Measurements from ENCODE around the gene BMERB1.
"Not testable (repeated sequence)": the region's sequence is repeated elsewhere in the genome, so short reads cannot be mapped to it uniquely, and the experiment has no call there.

The BMERB1 gene

DNA sequence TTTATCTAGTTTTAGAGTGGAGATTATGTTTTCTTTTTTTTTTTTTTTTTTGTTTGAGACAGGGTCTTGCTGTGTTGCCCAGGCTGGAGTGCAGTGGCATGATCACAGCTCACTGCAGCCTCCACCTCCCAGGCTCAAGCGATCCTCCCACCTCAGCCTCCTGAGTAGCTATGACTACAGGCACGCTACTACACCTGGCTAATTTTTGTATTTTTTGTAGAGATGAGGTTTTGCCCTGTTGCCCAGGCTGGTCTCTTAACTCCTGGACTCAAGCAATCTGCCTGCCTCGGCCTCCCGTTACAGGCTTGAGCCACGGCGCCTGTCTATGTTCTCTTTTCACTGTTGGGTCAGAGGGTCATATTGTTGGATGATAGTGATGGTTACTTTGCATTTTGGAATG lies 34.1 kb upstream of the BMERB1 start:
- not testable (repeated sequence) for H3K4me1 ChIP-seq (ENCODE audit: control insufficient read depth, insufficient read depth, low read length); H3K36me3 ChIP-seq (ENCODE audit: control insufficient read depth, insufficient read depth, low read length); H3K4me3 ChIP-seq (ENCODE audit: insufficient read depth, low read depth, low read length); H3K27ac ChIP-seq (ENCODE audit: insufficient read depth, low read depth, low read length, poor library complexity, severe bottlenecking); H3K9me3 ChIP-seq (ENCODE audit: control insufficient read depth, low read length)
- peaks cover 12% of the 10 kb centered on the region for H3K27me3 ChIP-seq (ENCODE audit: control insufficient read depth, insufficient read depth, low read length, poor library complexity, severe bottlenecking)
- WGBS, 2 experiments: 94 to 97% methylated on average over 6 of the region's 6 CpGs

DNA sequence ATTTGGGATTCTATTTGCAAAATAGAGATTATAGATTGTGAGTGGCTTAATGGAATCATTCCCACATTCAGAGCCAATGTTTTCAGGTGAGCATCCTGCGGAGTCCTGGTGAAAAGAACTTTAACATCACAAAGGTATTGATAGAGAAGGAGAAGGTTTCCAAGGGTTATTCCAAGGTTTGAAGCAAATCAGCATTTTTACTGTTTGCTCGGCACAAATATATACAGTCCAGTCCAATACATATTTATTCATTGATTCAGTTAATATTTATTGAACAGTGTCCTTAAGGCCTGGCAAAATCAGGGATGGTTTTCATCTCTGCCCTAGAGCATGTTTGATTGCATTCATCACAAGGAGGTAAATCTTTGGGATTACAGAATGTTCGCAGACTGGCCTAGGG lies 32.4 kb upstream of the BMERB1 start:
- H3K4me3 ChIP-seq (ENCODE audit: insufficient read depth, low read depth, low read length): no peak overlapping the region
- WGBS, 2 experiments: 89 to 97% methylated on average over 2 to 3 of the region's 3 CpGs
- no peak overlapping the region for H3K27ac ChIP-seq (ENCODE audit: insufficient read depth, low read depth, low read length, poor library complexity, severe bottlenecking)
- H3K36me3 ChIP-seq (ENCODE audit: control insufficient read depth, insufficient read depth, low read length): no peaks in the 10 kb centered on the region
- no peaks in the 10 kb centered on the region for H3K27me3 ChIP-seq (ENCODE audit: control insufficient read depth, insufficient read depth, low read length, poor library complexity, severe bottlenecking)
- H3K9me3 ChIP-seq (ENCODE audit: control insufficient read depth, low read length): no peaks in the 10 kb centered on the region
- H3K4me1 ChIP-seq (ENCODE audit: control insufficient read depth, insufficient read depth, low read length): no peaks in the 10 kb centered on the region

DNA sequence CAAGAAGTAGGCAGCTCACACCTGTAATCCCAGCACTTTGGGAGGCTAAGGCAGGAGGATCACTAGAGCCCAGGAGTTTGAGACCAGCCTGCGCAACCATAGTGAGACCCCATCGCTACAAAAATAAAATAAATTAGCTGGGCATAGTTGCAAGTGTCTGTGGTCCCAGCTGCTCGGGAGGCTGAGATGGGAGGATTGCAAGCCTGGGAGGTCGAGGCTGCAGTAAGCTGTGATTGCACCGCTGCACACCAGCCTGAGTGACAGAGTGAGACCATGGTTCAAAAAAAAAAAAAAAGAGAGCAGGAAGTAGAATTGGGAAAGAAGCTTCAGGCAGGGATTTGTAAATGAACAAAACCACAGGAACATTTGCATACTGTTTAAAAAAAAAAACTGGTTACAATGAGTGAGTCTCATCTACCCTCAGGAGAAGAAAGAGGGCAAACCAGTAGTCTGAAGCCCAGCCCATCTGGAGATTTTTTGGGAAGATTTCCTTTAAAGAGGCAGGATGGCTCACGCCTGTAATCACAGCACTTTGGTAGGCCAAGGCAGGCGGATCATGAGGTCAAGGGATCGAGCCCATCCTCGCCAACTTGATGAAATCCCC lies 30.9 kb upstream of the BMERB1 start:
- H3K27me3 ChIP-seq (ENCODE audit: control insufficient read depth, insufficient read depth, low read length, poor library complexity, severe bottlenecking): no peaks in the 10 kb centered on the region
- H3K36me3 ChIP-seq (ENCODE audit: control insufficient read depth, insufficient read depth, low read length): no peaks in the 10 kb centered on the region
- no peak overlapping the region for H3K27ac ChIP-seq (ENCODE audit: insufficient read depth, low read depth, low read length, poor library complexity, severe bottlenecking)
- H3K4me1 ChIP-seq (ENCODE audit: control insufficient read depth, insufficient read depth, low read length): no peaks in the 10 kb centered on the region
- WGBS, 2 experiments: 90 to 91% methylated on average over 9 of the region's 9 CpGs
- no peaks in the 10 kb centered on the region for H3K9me3 ChIP-seq (ENCODE audit: control insufficient read depth, low read length)
- H3K4me3 ChIP-seq (ENCODE audit: insufficient read depth, low read depth, low read length): no peak overlapping the region

DNA sequence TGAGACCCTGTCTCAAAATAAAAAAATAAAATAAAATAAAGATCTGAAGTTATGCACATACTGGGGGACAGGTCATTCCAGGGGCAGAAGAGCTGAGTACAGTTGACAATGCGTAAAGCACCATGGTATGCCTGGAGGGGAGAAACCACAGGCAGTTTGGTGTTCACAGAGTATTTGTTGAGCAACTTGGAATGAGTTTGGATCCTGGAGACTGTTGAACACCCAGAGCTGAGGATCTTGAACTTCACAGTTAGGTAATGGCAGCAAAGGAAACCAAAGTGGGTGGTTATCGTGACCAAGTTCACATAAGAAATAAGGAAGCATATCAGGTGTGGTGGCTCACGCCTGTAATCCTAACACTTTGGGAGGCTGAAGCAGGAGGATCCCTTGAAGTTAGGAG lies 30.3 kb upstream of the BMERB1 start:
- H3K27ac ChIP-seq (ENCODE audit: insufficient read depth, low read depth, low read length, poor library complexity, severe bottlenecking); H3K4me1 ChIP-seq (ENCODE audit: control insufficient read depth, insufficient read depth, low read length); H3K9me3 ChIP-seq (ENCODE audit: control insufficient read depth, low read length); H3K36me3 ChIP-seq (ENCODE audit: control insufficient read depth, insufficient read depth, low read length); H3K27me3 ChIP-seq (ENCODE audit: control insufficient read depth, insufficient read depth, low read length, poor library complexity, severe bottlenecking); H3K4me3 ChIP-seq (ENCODE audit: insufficient read depth, low read depth, low read length): not testable (repeated sequence)
- 93 to 96% methylated on average over 3 of the region's 3 CpGs for WGBS, 2 experiments

DNA sequence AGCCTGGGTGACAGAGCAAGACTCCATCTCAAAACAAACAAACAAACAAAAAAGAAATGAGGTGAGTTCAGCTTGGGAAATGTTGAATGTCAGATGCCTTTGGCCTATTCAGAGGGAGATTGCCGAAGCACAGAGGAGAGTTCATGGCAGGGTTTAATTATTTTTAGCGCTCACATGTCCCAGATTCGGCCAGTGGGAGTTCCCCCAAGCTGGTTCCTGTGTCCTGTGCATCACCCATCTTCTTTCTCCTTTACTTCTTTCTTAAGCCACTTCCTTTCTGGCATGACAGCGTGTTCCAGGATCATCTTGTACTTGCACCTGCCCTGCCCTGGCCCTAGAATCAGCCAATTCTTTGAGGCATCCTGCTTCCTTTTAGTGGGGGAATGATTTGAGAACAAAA lies 29.6 kb upstream of the BMERB1 start:
- no peaks in the 10 kb centered on the region for H3K36me3 ChIP-seq (ENCODE audit: control insufficient read depth, insufficient read depth, low read length)
- no peaks in the 10 kb centered on the region for H3K27me3 ChIP-seq (ENCODE audit: control insufficient read depth, insufficient read depth, low read length, poor library complexity, severe bottlenecking)
- 93 to 94% methylated on average over 4 of the region's 4 CpGs for WGBS, 2 experiments
- H3K4me1 ChIP-seq (ENCODE audit: control insufficient read depth, insufficient read depth, low read length): no peaks in the 10 kb centered on the region
- H3K27ac ChIP-seq (ENCODE audit: insufficient read depth, low read depth, low read length, poor library complexity, severe bottlenecking): no peak overlapping the region
- H3K4me3 ChIP-seq (ENCODE audit: insufficient read depth, low read depth, low read length): no peak overlapping the region
- H3K9me3 ChIP-seq (ENCODE audit: control insufficient read depth, low read length): no peaks in the 10 kb centered on the region

DNA sequence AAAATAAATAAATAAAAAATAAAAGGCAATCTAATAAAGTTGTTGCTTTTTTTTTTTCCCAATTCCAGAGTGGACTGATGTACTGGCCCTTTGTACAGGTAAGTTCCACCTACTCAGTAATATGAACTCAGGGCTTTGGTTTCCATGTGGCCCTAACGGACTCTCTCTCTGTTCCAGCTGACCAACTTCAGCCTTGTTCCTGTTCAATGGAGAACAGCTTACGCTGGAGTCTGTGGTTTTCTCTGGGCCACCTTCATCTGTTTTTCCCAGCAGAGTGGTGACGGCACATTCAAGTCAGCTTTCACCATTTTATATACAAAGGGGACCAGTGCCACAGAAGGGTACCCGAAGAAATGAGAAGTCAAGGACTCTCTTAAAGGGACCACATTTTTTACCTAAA lies 26.6 kb upstream of the BMERB1 start:
- not testable (repeated sequence) for H3K4me1 ChIP-seq (ENCODE audit: control insufficient read depth, insufficient read depth, low read length); H3K27ac ChIP-seq (ENCODE audit: insufficient read depth, low read depth, low read length, poor library complexity, severe bottlenecking); H3K4me3 ChIP-seq (ENCODE audit: insufficient read depth, low read depth, low read length); H3K9me3 ChIP-seq (ENCODE audit: control insufficient read depth, low read length); H3K27me3 ChIP-seq (ENCODE audit: control insufficient read depth, insufficient read depth, low read length, poor library complexity, severe bottlenecking); H3K36me3 ChIP-seq (ENCODE audit: control insufficient read depth, insufficient read depth, low read length)
- 93 to 94% methylated on average over 4 of the region's 4 CpGs for WGBS, 2 experiments

DNA sequence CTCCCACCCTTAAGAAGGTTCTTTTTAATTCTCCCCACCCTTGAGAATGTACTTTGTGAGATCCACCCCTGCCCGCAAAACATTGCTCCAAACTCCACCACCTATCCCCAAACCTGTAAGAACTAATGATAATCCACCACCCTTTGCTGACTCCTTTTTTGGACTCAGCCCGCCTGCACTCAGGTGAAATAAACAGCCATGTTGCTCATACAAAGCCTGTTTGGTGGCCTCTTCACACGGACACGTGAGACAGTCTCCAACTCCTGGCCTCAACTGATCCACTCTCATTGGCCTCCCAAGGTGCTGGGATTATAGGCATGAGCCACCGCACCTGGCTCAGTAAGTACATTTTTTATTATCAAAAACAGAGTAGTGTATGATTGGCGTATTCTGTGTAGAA lies 24.9 kb upstream of the BMERB1 start:
- not testable (repeated sequence) for H3K27me3 ChIP-seq (ENCODE audit: control insufficient read depth, insufficient read depth, low read length, poor library complexity, severe bottlenecking); H3K4me1 ChIP-seq (ENCODE audit: control insufficient read depth, insufficient read depth, low read length); H3K4me3 ChIP-seq (ENCODE audit: insufficient read depth, low read depth, low read length); H3K9me3 ChIP-seq (ENCODE audit: control insufficient read depth, low read length); H3K27ac ChIP-seq (ENCODE audit: insufficient read depth, low read depth, low read length, poor library complexity, severe bottlenecking); H3K36me3 ChIP-seq (ENCODE audit: control insufficient read depth, insufficient read depth, low read length)
- 95 to 98% methylated on average over 5 of the region's 6 CpGs for WGBS, 2 experiments

DNA sequence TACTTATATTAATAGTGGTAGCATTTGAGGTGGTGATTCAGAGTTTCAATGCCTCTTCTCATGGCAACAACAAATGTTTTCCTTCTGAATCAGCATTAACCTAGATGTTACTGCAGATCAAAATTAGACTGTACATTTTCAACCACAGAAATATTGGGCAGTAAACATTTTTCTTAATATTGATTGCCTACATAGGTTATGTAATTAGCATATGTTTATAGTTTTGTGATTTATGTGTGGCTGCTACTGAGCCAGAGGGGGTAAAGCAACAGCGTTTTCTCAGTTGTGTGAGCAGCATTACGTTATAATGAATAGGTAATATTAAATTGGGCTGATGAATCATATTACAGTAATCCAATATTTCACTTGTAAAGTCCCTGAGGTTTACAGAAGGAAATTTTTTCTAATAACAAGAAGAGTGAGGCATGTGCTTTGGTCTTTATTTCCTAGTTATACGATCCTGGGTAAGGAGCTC lies 18.8 kb upstream of the BMERB1 start:
- no peaks in the 10 kb centered on the region for H3K36me3 ChIP-seq (ENCODE audit: control insufficient read depth, insufficient read depth, low read length)
- no peak overlapping the region for H3K27ac ChIP-seq (ENCODE audit: insufficient read depth, low read depth, low read length, poor library complexity, severe bottlenecking)
- WGBS, 2 experiments: 98 to 100% methylated on average over 2 to 3 of the region's 3 CpGs
- H3K9me3 ChIP-seq (ENCODE audit: control insufficient read depth, low read length): no peaks in the 10 kb centered on the region
- no peaks in the 10 kb centered on the region for H3K4me1 ChIP-seq (ENCODE audit: control insufficient read depth, insufficient read depth, low read length)
- no peak overlapping the region for H3K4me3 ChIP-seq (ENCODE audit: insufficient read depth, low read depth, low read length)
- H3K27me3 ChIP-seq (ENCODE audit: control insufficient read depth, insufficient read depth, low read length, poor library complexity, severe bottlenecking): no peaks in the 10 kb centered on the region

DNA sequence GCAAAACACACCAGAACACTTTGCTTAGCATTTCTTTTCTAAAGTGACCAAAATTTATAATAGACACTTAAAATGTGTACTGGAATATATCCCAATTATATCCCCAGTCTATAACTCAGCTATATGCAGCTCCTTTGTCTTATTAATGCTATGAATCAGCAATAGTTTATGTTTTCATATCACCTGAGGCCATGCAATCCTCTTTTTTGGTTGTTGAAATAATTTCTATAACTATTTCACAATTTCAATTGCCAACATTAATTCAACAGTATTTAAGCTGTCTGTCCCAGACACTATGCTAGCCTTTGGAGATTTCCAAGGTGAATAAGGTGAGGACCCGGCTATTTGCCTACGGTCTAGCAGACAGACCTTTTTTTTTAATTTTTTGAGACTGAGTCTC lies 17.2 kb upstream of the BMERB1 start:
- H3K4me1 ChIP-seq (ENCODE audit: control insufficient read depth, insufficient read depth, low read length): no peaks in the 10 kb centered on the region
- H3K4me3 ChIP-seq (ENCODE audit: insufficient read depth, low read depth, low read length): no peak overlapping the region
- no peaks in the 10 kb centered on the region for H3K9me3 ChIP-seq (ENCODE audit: control insufficient read depth, low read length)
- H3K27ac ChIP-seq (ENCODE audit: insufficient read depth, low read depth, low read length, poor library complexity, severe bottlenecking): no peak overlapping the region
- no peaks in the 10 kb centered on the region for H3K27me3 ChIP-seq (ENCODE audit: control insufficient read depth, insufficient read depth, low read length, poor library complexity, severe bottlenecking)
- H3K36me3 ChIP-seq (ENCODE audit: control insufficient read depth, insufficient read depth, low read length): no peaks in the 10 kb centered on the region
- 90 to 97% methylated on average over 2 of the region's 2 CpGs for WGBS, 2 experiments

DNA sequence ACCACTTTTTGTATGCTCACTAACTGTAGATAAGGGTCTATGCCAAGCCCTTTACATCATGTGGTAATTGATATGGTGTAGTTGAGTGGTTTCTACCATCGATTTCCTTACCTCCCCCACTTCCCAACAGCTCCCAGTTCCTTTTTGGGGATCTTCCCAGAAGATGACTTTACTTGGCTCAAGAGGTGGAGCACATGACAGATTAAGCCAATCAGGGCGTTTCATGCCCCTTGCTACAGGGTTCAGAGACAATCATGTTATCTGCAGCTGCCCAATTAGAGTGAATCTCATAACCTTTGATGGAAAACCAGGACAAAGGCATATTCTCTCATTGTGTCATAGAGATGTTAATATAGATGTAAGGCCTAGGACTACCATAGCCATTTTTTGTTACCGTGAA lies 16.2 kb upstream of the BMERB1 start:
- 93 to 97% methylated on average over 2 to 3 of the region's 3 CpGs for WGBS, 2 experiments
- Histone ChIP-seq H3K36me3 (ENCODE audit: control insufficient read depth, insufficient read depth, low read length) (no peaks in the 10 kb centered on the region), H3K4me3 (ENCODE audit: insufficient read depth, low read depth, low read length) (no peak overlapping the region), H3K27me3 (ENCODE audit: control insufficient read depth, insufficient read depth, low read length, poor library complexity, severe bottlenecking) (no peaks in the 10 kb centered on the region), H3K27ac (ENCODE audit: insufficient read depth, low read depth, low read length, poor library complexity, severe bottlenecking) (no peak overlapping the region), H3K4me1 (ENCODE audit: control insufficient read depth, insufficient read depth, low read length) (no peaks in the 10 kb centered on the region), H3K9me3 (ENCODE audit: control insufficient read depth, low read length) (no peaks in the 10 kb centered on the region)

DNA sequence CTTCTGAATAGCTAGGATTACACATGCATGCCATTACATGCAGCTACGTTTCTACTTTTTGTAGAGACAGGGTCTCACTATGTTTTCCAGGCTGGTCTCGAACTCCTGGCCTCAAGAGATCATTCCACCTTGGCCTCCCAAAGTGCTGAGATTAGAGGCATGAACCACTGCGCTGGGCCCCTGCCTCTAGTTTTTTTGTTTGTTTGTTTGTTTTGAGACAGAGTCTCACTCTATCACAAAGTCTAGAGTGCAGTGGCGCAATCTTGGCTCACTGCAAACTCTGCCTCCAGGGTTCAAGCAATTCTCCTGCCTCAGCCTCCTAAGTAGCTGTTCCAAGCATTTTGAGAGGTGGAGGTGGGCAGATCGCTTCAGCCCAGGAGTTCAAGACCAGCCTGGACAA lies 12.7 kb upstream of the BMERB1 start:
- H3K4me1 ChIP-seq (ENCODE audit: control insufficient read depth, insufficient read depth, low read length); H3K9me3 ChIP-seq (ENCODE audit: control insufficient read depth, low read length); H3K36me3 ChIP-seq (ENCODE audit: control insufficient read depth, insufficient read depth, low read length); H3K27me3 ChIP-seq (ENCODE audit: control insufficient read depth, insufficient read depth, low read length, poor library complexity, severe bottlenecking); H3K27ac ChIP-seq (ENCODE audit: insufficient read depth, low read depth, low read length, poor library complexity, severe bottlenecking); H3K4me3 ChIP-seq (ENCODE audit: insufficient read depth, low read depth, low read length): not testable (repeated sequence)
- 87% methylated on average over 5 of the region's 5 CpGs for WGBS, 2 experiments
